ENCODE measurements around the gene CAND2. TPM values are rescaled to one million over a fixed set of nuclear protein-coding genes. Genes with fewer than 3 reads are reported as not detected.
"Not testable (repeated sequence)": the region's sequence is repeated elsewhere in the genome, so short reads cannot be mapped to it uniquely, and the experiment has no call there.

CAND2 gene
- total and polyA plus RNA-seq, 4 donors, result 2.6 to 24.4 (median 14.5) TPM

DNA sequence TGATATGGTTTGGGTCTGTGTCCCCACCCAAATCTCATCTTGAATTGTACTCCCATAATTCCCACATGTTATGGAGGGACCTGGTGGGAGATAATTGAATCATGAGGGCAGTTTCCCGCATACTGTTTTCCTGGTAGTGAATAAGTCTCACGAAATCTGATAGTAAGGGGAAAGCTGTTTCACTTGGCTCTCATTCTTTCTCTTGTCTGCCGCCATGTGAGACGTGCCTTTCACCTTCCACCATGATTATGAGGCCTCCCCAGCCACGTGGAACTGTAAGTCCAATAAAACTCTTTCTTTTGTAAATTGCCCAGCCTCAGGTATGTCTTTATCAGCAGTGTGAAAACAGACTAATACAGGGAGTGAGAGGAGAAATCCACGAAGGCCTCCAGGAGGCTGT, 20.5 kb upstream of the CAND2 start:
- H3K36me3 ChIP-seq (ENCODE audit: control insufficient read depth in 1 of 2, insufficient read depth in 2 of 2, low read length in 1 of 2); intact Hi-C loops (cut with DNase I); H3K27ac ChIP-seq (ENCODE audit: low read depth in 1 of 2, low read length in 2 of 2); H3K9me3 ChIP-seq (ENCODE audit: control insufficient read depth, low read length); H3K4me1 ChIP-seq (ENCODE audit: control insufficient read depth in 1 of 2, insufficient read depth in 2 of 2, low read length in 2 of 2); H3K27me3 ChIP-seq (ENCODE audit: control insufficient read depth in 1 of 2, insufficient read depth in 2 of 2, low read length in 1 of 2); ATAC-seq (ENCODE audit: low FRiP score); H3K4me3 ChIP-seq (ENCODE audit: low read length in 2 of 2); DNase-seq: not testable (repeated sequence)
- 64 to 69% methylated on average over 6 of the region's 6 CpGs for WGBS, 2 donors

DNA sequence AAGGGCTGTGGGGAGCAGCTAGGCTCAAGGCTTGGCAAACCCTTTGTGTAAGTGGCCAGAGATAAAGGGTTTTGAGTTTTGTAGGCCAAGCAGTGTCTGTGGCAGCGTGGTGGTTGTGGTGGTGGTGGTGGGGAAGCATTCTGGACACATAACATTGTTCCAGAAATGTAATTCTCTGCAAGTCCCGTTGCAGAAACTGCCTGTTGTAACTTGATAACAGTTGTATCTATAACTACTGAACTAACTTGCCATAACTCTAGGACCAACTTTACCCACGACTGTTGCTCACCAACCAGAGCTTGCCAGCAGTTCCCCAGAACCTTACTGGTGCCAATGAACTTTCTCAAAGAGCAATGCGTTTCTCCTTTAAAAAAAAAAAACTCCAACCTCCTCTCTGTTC, 19.3 kb upstream of the CAND2 start:
- intact Hi-C loops (cut with DNase I), result no loop called here
- no peak for ATAC-seq (ENCODE audit: low FRiP score)
- Histone ChIP-seq H3K27me3 (ENCODE audit: control insufficient read depth in 1 of 2, insufficient read depth in 2 of 2, low read length in 1 of 2) (no peaks in the 10 kb centered on the region), H3K27ac (ENCODE audit: low read depth in 1 of 2, low read length in 2 of 2) (no peak overlapping the region), H3K4me1 (ENCODE audit: control insufficient read depth in 1 of 2, insufficient read depth in 2 of 2, low read length in 2 of 2) (no peaks in the 10 kb centered on the region), H3K9me3 (ENCODE audit: control insufficient read depth, low read length) (no peaks in the 10 kb centered on the region), H3K36me3 (ENCODE audit: control insufficient read depth in 1 of 2, insufficient read depth in 2 of 2, low read length in 1 of 2) (no peaks in the 10 kb centered on the region), H3K4me3 (ENCODE audit: low read length in 2 of 2) (no peak overlapping the region)
- no peak for DNase-seq
- 54 to 61% methylated on average over 4 of the region's 4 CpGs for WGBS, 2 donors

DNA sequence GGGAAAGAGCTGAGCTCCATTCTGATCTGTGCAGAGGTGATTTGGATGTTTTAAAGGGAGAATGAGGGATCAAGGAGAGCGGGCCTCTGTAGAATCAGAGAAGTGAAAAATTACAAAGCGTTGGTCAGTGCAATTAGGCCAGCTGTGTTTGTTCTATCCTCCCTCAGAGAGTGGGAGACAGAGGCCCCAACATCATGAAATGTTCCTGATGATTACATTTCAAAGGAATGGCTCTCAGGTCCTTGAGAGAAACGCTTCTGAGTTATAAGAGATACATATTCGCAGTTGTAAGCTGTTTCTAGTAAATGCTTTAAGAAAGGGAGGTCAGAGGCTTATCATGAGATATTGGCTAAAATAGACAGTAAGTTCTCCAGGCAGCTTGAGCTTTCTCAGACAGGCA, 15.7 kb upstream of the CAND2 start:
- no peak overlapping the region for H3K4me3 ChIP-seq (ENCODE audit: low read length in 2 of 2)
- DNase-seq (no peak), ATAC-seq (ENCODE audit: low FRiP score) (no peak)
- intact Hi-C loops (cut with DNase I), result no loop called here
- no peaks in the 10 kb centered on the region for H3K27me3 ChIP-seq (ENCODE audit: control insufficient read depth in 1 of 2, insufficient read depth in 2 of 2, low read length in 1 of 2)
- H3K27ac ChIP-seq (ENCODE audit: low read depth in 1 of 2, low read length in 2 of 2), result no peak overlapping the region
- 79 to 81% methylated on average over 4 of the region's 4 CpGs for WGBS, 2 donors
- H3K36me3 ChIP-seq (ENCODE audit: control insufficient read depth in 1 of 2, insufficient read depth in 2 of 2, low read length in 1 of 2), result no peaks in the 10 kb centered on the region
- H3K4me1 ChIP-seq (ENCODE audit: control insufficient read depth in 1 of 2, insufficient read depth in 2 of 2, low read length in 2 of 2), result no peaks in the 10 kb centered on the region
- no peaks in the 10 kb centered on the region for H3K9me3 ChIP-seq (ENCODE audit: control insufficient read depth, low read length)

- no peak for DNase-seq
Measured at GRCh38 chr3:12782172-12782815, 14.2 kb upstream of the CAND2 start.

GRCh38 chr3:12785096-12785495, 11.4 kb upstream of the CAND2 start:
- ATAC-seq (ENCODE audit: low FRiP score) (no peak), DNase-seq (no peak)
- H3K27ac ChIP-seq (ENCODE audit: low read depth in 1 of 2, low read length in 2 of 2), result no peak overlapping the region
- H3K27me3 ChIP-seq (ENCODE audit: control insufficient read depth in 1 of 2, insufficient read depth in 2 of 2, low read length in 1 of 2), result no peaks in the 10 kb centered on the region
- no peaks in the 10 kb centered on the region for H3K4me1 ChIP-seq (ENCODE audit: control insufficient read depth in 1 of 2, insufficient read depth in 2 of 2, low read length in 2 of 2)
- H3K4me3 ChIP-seq (ENCODE audit: low read length in 2 of 2), result no peak overlapping the region
- WGBS, 2 donors, result 50 to 59% methylated on average over 4 of the region's 4 CpGs
- intact Hi-C loops (cut with DNase I), result no loop called here
- no peaks in the 10 kb centered on the region for H3K9me3 ChIP-seq (ENCODE audit: control insufficient read depth, low read length)
- no peaks in the 10 kb centered on the region for H3K36me3 ChIP-seq (ENCODE audit: control insufficient read depth in 1 of 2, insufficient read depth in 2 of 2, low read length in 1 of 2)

More at GRCh38 chr3:12782172-12782815, 14.2 kb upstream of the CAND2 start:
- Histone ChIP-seq H3K36me3 (ENCODE audit: control insufficient read depth in 1 of 2, insufficient read depth in 2 of 2, low read length in 1 of 2) (no peaks in the 10 kb centered on the region), H3K27me3 (ENCODE audit: control insufficient read depth in 1 of 2, insufficient read depth in 2 of 2, low read length in 1 of 2) (no peaks in the 10 kb centered on the region), H3K9me3 (ENCODE audit: control insufficient read depth, low read length) (no peaks in the 10 kb centered on the region), H3K27ac (ENCODE audit: low read depth in 1 of 2, low read length in 2 of 2) (no peak overlapping the region), H3K4me3 (ENCODE audit: low read length in 2 of 2) (no peak overlapping the region), H3K4me1 (ENCODE audit: control insufficient read depth in 1 of 2, insufficient read depth in 2 of 2, low read length in 2 of 2) (no peaks in the 10 kb centered on the region)
- 59 to 63% methylated on average over 6 of the region's 6 CpGs for WGBS, 2 donors
- intact Hi-C loops (cut with DNase I), result no loop called here
- ATAC-seq (ENCODE audit: low FRiP score), result no peak

GRCh38 chr3:12787346-12787745, 9.1 kb upstream of the CAND2 start:
- H3K4me3 ChIP-seq (ENCODE audit: low read length in 2 of 2); H3K4me1 ChIP-seq (ENCODE audit: control insufficient read depth in 1 of 2, insufficient read depth in 2 of 2, low read length in 2 of 2); ATAC-seq (ENCODE audit: low FRiP score); H3K36me3 ChIP-seq (ENCODE audit: control insufficient read depth in 1 of 2, insufficient read depth in 2 of 2, low read length in 1 of 2); intact Hi-C loops (cut with DNase I); H3K27ac ChIP-seq (ENCODE audit: low read depth in 1 of 2, low read length in 2 of 2); H3K27me3 ChIP-seq (ENCODE audit: control insufficient read depth in 1 of 2, insufficient read depth in 2 of 2, low read length in 1 of 2); H3K9me3 ChIP-seq (ENCODE audit: control insufficient read depth, low read length): not testable (repeated sequence)
- WGBS, 2 donors, result 36 to 70% methylated on average over 9 of the region's 9 CpGs
- DNase-seq, result peak in 1 of 2 donors; percentile 86

GRCh38 chr3:12787967-12788690, 8.4 kb upstream of the CAND2 start:
- WGBS, 2 donors, result 90 to 92% methylated on average over 23 of the region's 23 CpGs
- intact Hi-C loops (cut with DNase I); H3K9me3 ChIP-seq (ENCODE audit: control insufficient read depth, low read length); H3K4me1 ChIP-seq (ENCODE audit: control insufficient read depth in 1 of 2, insufficient read depth in 2 of 2, low read length in 2 of 2); DNase-seq; H3K36me3 ChIP-seq (ENCODE audit: control insufficient read depth in 1 of 2, insufficient read depth in 2 of 2, low read length in 1 of 2); H3K27ac ChIP-seq (ENCODE audit: low read depth in 1 of 2, low read length in 2 of 2); H3K4me3 ChIP-seq (ENCODE audit: low read length in 2 of 2); ATAC-seq (ENCODE audit: low FRiP score); H3K27me3 ChIP-seq (ENCODE audit: control insufficient read depth in 1 of 2, insufficient read depth in 2 of 2, low read length in 1 of 2): not testable (repeated sequence)

GRCh38 chr3:12791430-12791829, 5.0 kb upstream of the CAND2 start:
- ATAC-seq (ENCODE audit: low FRiP score), result no peak
- DNase-seq, result no peak
- H3K4me1 ChIP-seq (ENCODE audit: control insufficient read depth in 1 of 2, insufficient read depth in 2 of 2, low read length in 2 of 2), result no peaks in the 10 kb centered on the region
- H3K4me3 ChIP-seq (ENCODE audit: low read length in 2 of 2), result no peak overlapping the region
- intact Hi-C loops (cut with DNase I), result no loop called here
- no peaks in the 10 kb centered on the region for H3K36me3 ChIP-seq (ENCODE audit: control insufficient read depth in 1 of 2, insufficient read depth in 2 of 2, low read length in 1 of 2)
- WGBS, 2 donors, result 18 to 30% methylated on average over 1 of the region's 1 CpG
- no peaks in the 10 kb centered on the region for H3K9me3 ChIP-seq (ENCODE audit: control insufficient read depth, low read length)
- no peaks in the 10 kb centered on the region for H3K27me3 ChIP-seq (ENCODE audit: control insufficient read depth in 1 of 2, insufficient read depth in 2 of 2, low read length in 1 of 2)
- no peak overlapping the region for H3K27ac ChIP-seq (ENCODE audit: low read depth in 1 of 2, low read length in 2 of 2)

DNA sequence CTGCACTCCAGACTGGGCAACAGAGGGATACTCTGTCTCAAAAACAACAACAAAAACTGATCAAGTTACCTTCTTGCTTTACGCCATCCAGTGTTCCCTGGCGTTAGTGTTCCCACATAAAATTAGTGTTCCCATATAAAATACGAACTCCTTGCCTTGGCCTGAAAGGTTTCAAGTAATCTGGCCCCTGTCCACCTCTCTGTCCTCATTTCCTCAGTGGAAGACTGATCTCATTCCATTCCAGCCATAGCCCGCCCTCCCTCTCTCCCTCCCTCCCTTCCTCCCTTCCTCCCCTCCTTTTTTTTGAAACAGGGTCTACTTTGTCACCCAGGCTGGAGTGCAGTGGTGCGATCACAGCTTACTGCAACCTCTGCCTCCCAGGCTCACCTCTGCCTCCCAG, 2.8 kb upstream of the CAND2 start:
- H3K27ac ChIP-seq (ENCODE audit: low read depth in 1 of 2, low read length in 2 of 2), result no peak overlapping the region
- DNase-seq (no peak), ATAC-seq (ENCODE audit: low FRiP score) (no peak)
- no peaks in the 10 kb centered on the region for H3K4me1 ChIP-seq (ENCODE audit: control insufficient read depth in 1 of 2, insufficient read depth in 2 of 2, low read length in 2 of 2)
- intact Hi-C loops (cut with DNase I), result no loop called here
- H3K36me3 ChIP-seq (ENCODE audit: control insufficient read depth in 1 of 2, insufficient read depth in 2 of 2, low read length in 1 of 2), result no peaks in the 10 kb centered on the region
- H3K9me3 ChIP-seq (ENCODE audit: control insufficient read depth, low read length), result no peaks in the 10 kb centered on the region
- H3K27me3 ChIP-seq (ENCODE audit: control insufficient read depth in 1 of 2, insufficient read depth in 2 of 2, low read length in 1 of 2), result no peaks in the 10 kb centered on the region
- 43 to 58% methylated on average over 5 of the region's 5 CpGs for WGBS, 2 donors
- H3K4me3 ChIP-seq (ENCODE audit: low read length in 2 of 2), result no peak overlapping the region

Measured in aorta (tissue), 5 donors.